KMS-11 (cell line): ENCODE data around the gene GLS.

ENCODE experiments used
- H2AFZ ChIP-seq: fragments of 200-600 bp; sonication (generic); 2 replicates; pipeline ENCODE4 v1.6.1; 2016; ENCODE audit warnings: antibody characterized with exemption, mixed run types, low read depth
- H3K27ac ChIP-seq: fragments of 200-600 bp; sonication (generic); 2 replicates; pipeline ENCODE4 v1.6.1; 2016; ENCODE audit warnings: mild to moderate bottlenecking, mixed run types
- H3K27me3 ChIP-seq: fragments of 200-600 bp; sonication (generic); 2 replicates; pipeline ENCODE4 v1.6.1; 2017; ENCODE audit warnings: mild to moderate bottlenecking, low read depth, mixed run types, moderate library complexity; ENCODE audit not compliant: insufficient read depth
- H3K36me3 ChIP-seq: fragments of 200-600 bp; sonication (generic); 2 replicates; pipeline ENCODE4 v1.6.1; 2017; ENCODE audit warnings: mild to moderate bottlenecking, mixed run types; ENCODE audit not compliant: insufficient read depth
- H3K4me1 ChIP-seq: fragments of 200-600 bp; sonication (generic); 2 replicates; pipeline ENCODE4 v1.6.1; 2016; ENCODE audit warnings: mild to moderate bottlenecking, low read depth, mixed run types; ENCODE audit not compliant: poor library complexity, severe bottlenecking
- H3K4me2 ChIP-seq: fragments of 200-600 bp; sonication (generic); 2 replicates; pipeline ENCODE4 v1.7.0; 2016; ENCODE audit warnings: mild to moderate bottlenecking, mixed run types
- H3K4me3 ChIP-seq: fragments of 200-600 bp; sonication (generic); IDR thresholded peaks from 2 replicates; pipeline ENCODE4 v1.6.1; 2017; ENCODE audit warnings: low read depth, low read length, mixed read lengths; ENCODE audit not compliant: insufficient read depth
- H3K79me2 ChIP-seq: fragments of 200-600 bp; sonication (generic); 2 replicates; pipeline ENCODE4 v1.6.1; 2016; ENCODE audit warnings: low read depth, mixed run types; ENCODE audit not compliant: insufficient read depth
- H3K9ac ChIP-seq: fragments of 200-600 bp; sonication (generic); 2 replicates; pipeline ENCODE4 v1.6.1; 2016; ENCODE audit warnings: mild to moderate bottlenecking, mixed run types
- H4K20me1 ChIP-seq: fragments of 200-600 bp; sonication (generic); 2 replicates; pipeline ENCODE4 v1.6.1; 2016; ENCODE audit warnings: mild to moderate bottlenecking, mixed run types; ENCODE audit not compliant: insufficient read depth
- TF ChIP-seq, protein P1 (sequence below): fragments of 200-600 bp; sonication (generic); conservative IDR thresholded peaks from 2 replicates; pipeline ENCODE4 v1.6.1; 2017; ENCODE audit warnings: low read depth, mild to moderate bottlenecking, antibody characterized with exemption, low read length, moderate library complexity, mixed read lengths

Gene GLS

DNA sequence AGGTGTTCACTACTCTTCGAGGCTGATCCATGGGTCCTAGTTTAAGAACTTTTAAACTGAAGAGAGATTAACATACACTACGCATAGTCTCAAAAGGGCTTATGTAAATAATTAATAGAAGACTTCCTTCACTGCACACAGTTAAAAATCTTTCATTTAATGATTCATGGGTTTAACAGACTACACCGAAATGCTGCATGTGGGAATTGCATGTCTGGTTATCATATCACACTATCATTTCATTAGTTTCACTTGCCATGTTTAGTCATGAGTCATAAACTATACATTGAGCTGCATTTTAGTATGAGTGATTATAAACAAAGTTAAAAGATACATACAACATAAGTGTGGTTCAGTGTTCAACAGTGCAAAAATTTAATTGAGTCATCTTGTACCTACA is 31.2 kb downstream of the GLS start:
- 0 out of 2 replicates have a peak, but pooled peaks cover 3% of the 10 kb centered on the region for H4K20me1 ChIP-seq
- peaks cover 13% of the 10 kb centered on the region for H3K4me1 ChIP-seq
- TF ChIP-seq, protein P1, sequence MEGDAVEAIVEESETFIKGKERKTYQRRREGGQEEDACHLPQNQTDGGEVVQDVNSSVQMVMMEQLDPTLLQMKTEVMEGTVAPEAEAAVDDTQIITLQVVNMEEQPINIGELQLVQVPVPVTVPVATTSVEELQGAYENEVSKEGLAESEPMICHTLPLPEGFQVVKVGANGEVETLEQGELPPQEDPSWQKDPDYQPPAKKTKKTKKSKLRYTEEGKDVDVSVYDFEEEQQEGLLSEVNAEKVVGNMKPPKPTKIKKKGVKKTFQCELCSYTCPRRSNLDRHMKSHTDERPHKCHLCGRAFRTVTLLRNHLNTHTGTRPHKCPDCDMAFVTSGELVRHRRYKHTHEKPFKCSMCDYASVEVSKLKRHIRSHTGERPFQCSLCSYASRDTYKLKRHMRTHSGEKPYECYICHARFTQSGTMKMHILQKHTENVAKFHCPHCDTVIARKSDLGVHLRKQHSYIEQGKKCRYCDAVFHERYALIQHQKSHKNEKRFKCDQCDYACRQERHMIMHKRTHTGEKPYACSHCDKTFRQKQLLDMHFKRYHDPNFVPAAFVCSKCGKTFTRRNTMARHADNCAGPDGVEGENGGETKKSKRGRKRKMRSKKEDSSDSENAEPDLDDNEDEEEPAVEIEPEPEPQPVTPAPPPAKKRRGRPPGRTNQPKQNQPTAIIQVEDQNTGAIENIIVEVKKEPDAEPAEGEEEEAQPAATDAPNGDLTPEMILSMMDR, result no peak
- no peak overlapping the region for H2AFZ ChIP-seq
- H3K27me3 ChIP-seq, result no peaks in the 10 kb centered on the region
- H3K4me2 ChIP-seq, result no peak overlapping the region
- no peak overlapping the region for H3K9ac ChIP-seq
- no peak overlapping the region for H3K4me3 ChIP-seq
- H3K79me2 ChIP-seq, result no peaks in the 10 kb centered on the region
- peaks cover 7% of the 10 kb centered on the region; the same call in 1 of the 2 replicates for H3K36me3 ChIP-seq
- no peak overlapping the region for H3K27ac ChIP-seq

DNA sequence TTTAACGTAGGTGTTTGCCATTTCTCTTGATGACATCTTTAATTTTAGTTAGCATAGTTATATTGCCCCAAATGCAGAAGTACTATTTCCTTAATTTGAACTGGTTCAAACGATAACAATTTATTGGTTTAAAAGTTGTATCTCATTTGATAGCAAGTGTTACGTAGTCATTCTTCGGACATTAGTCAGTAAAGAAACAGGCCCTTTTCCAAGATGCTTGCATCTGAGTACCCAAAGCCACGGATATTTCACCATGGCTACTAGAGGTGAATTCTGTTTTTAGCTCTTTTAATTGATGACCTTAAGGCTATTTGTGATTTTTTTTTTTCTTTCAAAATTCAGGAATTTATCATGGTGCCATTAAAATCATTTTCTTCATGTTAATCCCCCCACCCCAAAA is 32.1 kb downstream of the GLS start:
- H3K36me3 ChIP-seq, result peaks cover 7% of the 10 kb centered on the region; the same call in 1 of the 2 replicates
- H3K79me2 ChIP-seq, result no peaks in the 10 kb centered on the region

DNA sequence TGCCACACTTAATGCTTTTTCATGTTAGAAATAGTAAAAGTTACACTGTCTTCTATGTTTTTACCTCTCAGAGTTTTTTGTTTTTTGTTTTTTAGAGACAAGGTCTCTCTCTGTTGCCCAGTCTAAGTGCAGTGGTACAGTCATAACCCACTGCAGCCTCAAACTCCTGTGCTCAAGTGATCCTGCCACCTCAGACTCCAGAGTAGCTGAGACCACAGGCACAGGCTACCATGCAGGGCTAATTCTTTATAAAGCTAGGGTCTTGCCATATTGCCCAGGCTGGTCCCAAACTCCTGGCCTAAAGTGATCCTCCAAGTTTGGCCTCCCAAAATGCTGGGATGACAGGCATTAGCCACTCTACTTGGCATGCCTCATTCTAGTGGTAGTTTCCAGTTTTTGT is 33.1 kb downstream of the GLS start:
- Histone ChIP-seq H3K27me3 (no peaks in the 10 kb centered on the region), H3K36me3 (peaks cover 7% of the 10 kb centered on the region; the same call in 1 of the 2 replicates), H3K79me2 (no peaks in the 10 kb centered on the region), H4K20me1 (0 out of 2 replicates have a peak, but pooled peaks cover 3% of the 10 kb centered on the region), H3K4me3 (no peak overlapping the region), H2AFZ (no peak overlapping the region), H3K4me1 (peaks cover 7% of the 10 kb centered on the region), H3K27ac (no peak overlapping the region), H3K9ac (no peak overlapping the region), H3K4me2 (no peak overlapping the region)
- TF ChIP-seq, protein P1, result no peak

More for the DNA sequence above, 32.1 kb downstream of the GLS start:
- Histone ChIP-seq H3K4me3 (no peak overlapping the region), H3K27ac (no peak overlapping the region), H3K9ac (no peak overlapping the region), H3K4me1 (peaks cover 13% of the 10 kb centered on the region), H4K20me1 (0 out of 2 replicates have a peak, but pooled peaks cover 3% of the 10 kb centered on the region), H3K27me3 (no peaks in the 10 kb centered on the region), H3K4me2 (no peak overlapping the region), H2AFZ (no peak overlapping the region)
- TF ChIP-seq, protein P1, result no peak

DNA sequence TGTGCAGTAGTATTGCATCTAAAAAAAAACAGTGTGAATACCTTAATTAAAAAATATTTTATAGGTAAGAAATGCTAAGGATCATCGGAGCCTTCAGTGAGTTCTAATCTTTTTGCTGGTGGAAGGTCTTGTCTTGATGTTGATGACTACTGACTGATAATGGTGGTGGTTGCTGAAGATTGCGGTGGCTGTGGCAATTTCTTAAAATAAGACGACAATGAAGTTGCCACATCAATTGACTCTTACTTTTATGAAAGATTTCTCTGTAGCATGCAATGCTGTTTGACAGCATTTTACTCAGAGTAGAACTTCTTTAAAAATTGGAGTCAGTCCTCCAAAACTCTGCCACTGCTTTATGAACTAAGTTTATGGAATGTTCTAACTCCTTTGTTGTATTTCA is 36.2 kb downstream of the GLS start:
- Histone ChIP-seq H3K4me2 (no peak overlapping the region), H3K4me3 (no peak overlapping the region), H2AFZ (no peak overlapping the region), H3K4me1 (no peaks in the 10 kb centered on the region), H3K36me3 (no peaks in the 10 kb centered on the region), H3K27ac (no peak overlapping the region), H3K27me3 (no peaks in the 10 kb centered on the region), H3K79me2 (no peaks in the 10 kb centered on the region), H3K9ac (no peak overlapping the region), H4K20me1 (0 out of 2 replicates have a peak, but pooled peaks cover 3% of the 10 kb centered on the region)
- TF ChIP-seq, protein P1, result no peak
